HepG2 (cell line): ENCODE data around the gene STPG4. TPM values are rescaled to one million over a fixed set of nuclear protein-coding genes. Genes with fewer than 3 reads are reported as not detected.

Experiments used
- EP300 ChIP-seq, 3 experiments: sonication (generic) in 1 of 3; formaldehyde crosslinking in 1 of 3; IDR thresholded peaks; 2 replicates each; pipeline versions ENCODE4 v1.5.1 to v1.6.1; 2011 to 2020; ENCODE audit warnings: low read depth in 2 of 3, low read length in 2 of 3, borderline replicate concordance in 1 of 3, improper control_type of control experiment in 1 of 3, mild to moderate bottlenecking in 1 of 3, missing genetic modification reagents in 1 of 3, moderate library complexity in 1 of 3
- GATAD1 ChIP-seq: IDR thresholded peaks from 2 replicates; pipeline ENCODE4 v1.6.1; 2016; ENCODE audit warnings: missing genetic modification reagents, missing compliant biosample characterization
- HDAC1 ChIP-seq: sonication (generic); formaldehyde crosslinking; IDR thresholded peaks from 2 replicates; pipeline ENCODE4 v1.5.1; 2020; ENCODE audit warnings: mild to moderate bottlenecking, missing genetic modification reagents
- HDAC2 ChIP-seq: sonication (generic); formaldehyde crosslinking; IDR thresholded peaks from 2 replicates; pipeline ENCODE4 v1.4.0; 2020; ENCODE audit warnings: missing genetic modification reagents
- KDM4B ChIP-seq: sonication (generic); formaldehyde crosslinking; IDR thresholded peaks from 2 replicates; pipeline ENCODE4 v1.4.0; 2020; ENCODE audit warnings: missing genetic modification reagents
- KDM6A ChIP-seq: IDR thresholded peaks from 2 replicates; pipeline ENCODE4 v1.6.1; 2016; ENCODE audit warnings: low read depth
- MEIS2 ChIP-seq: sonication (generic); formaldehyde crosslinking; IDR thresholded peaks from 2 replicates; pipeline ENCODE4 v1.9.0; 2021; ENCODE audit warnings: mild to moderate bottlenecking, missing genetic modification reagents
- NFIC ChIP-seq: IDR thresholded peaks from 2 replicates; pipeline ENCODE4 v1.6.1; 2012; ENCODE audit warnings: mild to moderate bottlenecking, low read length, inconsistent platforms
- PHF5A ChIP-seq: IDR thresholded peaks from one replicate; pipeline ENCODE4 v1.6.1; 2018; ENCODE audit warnings: low read depth, missing genetic modification reagents; ENCODE audit not compliant: unreplicated experiment
- SMAD3 ChIP-seq: sonication (generic); formaldehyde crosslinking; IDR thresholded peaks from 2 replicates; pipeline ENCODE4 v1.4.0; 2020; ENCODE audit warnings: missing genetic modification reagents
- SNRNP70 ChIP-seq: fragments of 200-400 bp; formaldehyde crosslinking; IDR thresholded peaks from 2 replicates; pipeline ENCODE4 v1.6.1; 2017; ENCODE audit warnings: mild to moderate bottlenecking, low read depth, low read length, moderate library complexity
- ZMAT3 ChIP-seq: sonication (generic); formaldehyde crosslinking; conservative IDR thresholded peaks from 2 replicates; pipeline ENCODE4 v1.7.0; 2021; ENCODE audit warnings: missing genetic modification reagents
- ZNF407 ChIP-seq: sonication (generic); formaldehyde crosslinking; IDR thresholded peaks from one replicate; pipeline ENCODE4 v1.5.1; 2020; ENCODE audit warnings: mild to moderate bottlenecking, missing genetic modification reagents; ENCODE audit errors: not compliant biosample characterization
- ZNF709 ChIP-seq: sonication (generic); formaldehyde crosslinking; IDR thresholded peaks from 2 replicates; pipeline ENCODE4 v1.5.0; 2020; ENCODE audit warnings: mild to moderate bottlenecking, missing genetic modification reagents
- polyA plus RNA-seq, 8 experiments: library from polyadenylated mRNA; depleted of rRNA in 3 of 8; stranded (reverse) in 7 of 8; unstranded in 1 of 8; fragments of >200 nt; fragmentation: Illumina TruSeq in 4 of 8; extraction: Trizol in 4 of 8; gene quantifications; 2 replicates each; pipeline versions ENCODE4 v1.2.1 to v1.2.3, GENCODE V29; 2011 to 2016; ENCODE audit warnings: low read depth in 4 of 8, missing spikeins in 1 of 8, mixed read lengths in 1 of 8; ENCODE audit not compliant: insufficient read depth in 1 of 8
- total RNA-seq, 5 experiments: library from RNA; depleted of rRNA; stranded (reverse); fragments of >200 nt; fragmentation: Illumina TruSeq; extraction: Trizol; gene quantifications; 2 replicates each; pipeline ENCODE4 v1.2.3, GENCODE V29; 2016; ENCODE audit warnings: low read depth in 1 of 5
- TF ChIP-seq, protein P1 (sequence below): sonication (generic); formaldehyde crosslinking; IDR thresholded peaks from 2 replicates; pipeline ENCODE4 v1.5.0; 2020; ENCODE audit warnings: missing genetic modification reagents
- TF ChIP-seq, protein P2 (sequence below): sonication (generic); formaldehyde crosslinking; IDR thresholded peaks from 2 replicates; pipeline ENCODE4 v1.4.0; 2020; ENCODE audit warnings: missing genetic modification reagents
- TF ChIP-seq, protein P3 (sequence below), 2 experiments: fragments of 450-650 bp in 1 of 2; sonication (generic) in 1 of 2; formaldehyde crosslinking; IDR thresholded peaks; 2 replicates each; pipeline versions ENCODE4 v1.5.0 to v1.8.0; 2020 to 2022; ENCODE audit warnings: mild to moderate bottlenecking in 1 of 2, missing genetic modification reagents in 1 of 2

STPG4 gene
- total and polyA plus RNA-seq, 2 of the 13 experiments (the other 11 are each of a cell fraction or from before 2014, with no cell fraction given) = 0.11 to 0.15 TPM

DNA sequence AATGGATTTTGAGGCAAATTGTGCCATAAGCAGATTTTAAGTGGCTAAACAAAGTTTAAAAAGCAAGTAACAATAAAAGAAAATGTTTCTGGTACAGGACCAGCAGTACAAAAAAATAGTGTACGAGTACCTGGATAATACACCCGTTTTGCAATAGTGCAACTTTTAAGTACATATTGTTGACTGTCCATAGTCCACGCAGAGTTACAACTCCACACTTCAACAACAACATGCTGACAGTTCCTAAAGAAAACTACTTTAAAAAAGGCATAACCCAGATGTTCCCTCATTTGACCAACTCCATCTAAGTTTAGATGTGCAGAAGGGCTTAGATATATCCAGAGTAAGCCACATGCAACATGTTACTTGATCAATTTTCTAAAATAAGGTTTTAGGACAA, 5.1 kb upstream of the STPG4 start (continued):
- TF ChIP-seq KDM6A (peak; percentile 23; the same call in 1 of the 2 replicates), ZMAT3 (CRISPR knock-in tag) (0 out of 2 replicates have a peak, but pooled peaks have one; percentile 40), SNRNP70 (no peak), HDAC1 (CRISPR knock-in tag) (peak; percentile 60), SMAD3 (0 out of 2 replicates have a peak, but pooled peaks have one; percentile 28), GATAD1 (CRISPR knock-in tag) (0 out of 2 replicates have a peak, but pooled peaks have one; percentile 28), MEIS2 (CRISPR knock-in tag) (no peak), NFIC (peak; percentile 39; the same call in 1 of the 2 replicates), EP300 (IDR thresholded peaks at IDR 0.05; ENCODE audit: low read depth in 2 of 2, low read length in 2 of 2) (peak in 1 of 2 experiments; percentile 59; a peak in 2 of 4 replicates), EP300 (CRISPR knock-in tag; IDR thresholded peaks at IDR 0.05; ENCODE audit: borderline replicate concordance) (no peak), HDAC2 (CRISPR knock-in tag) (0 out of 2 replicates have a peak, but pooled peaks have one; percentile 50), ZNF709 (CRISPR knock-in tag) (no peak), ZNF407 (CRISPR knock-in tag) (no peak), PHF5A (CRISPR knock-in tag) (peak; percentile 39), KDM4B (no peak)
- TF ChIP-seq, protein P1, sequence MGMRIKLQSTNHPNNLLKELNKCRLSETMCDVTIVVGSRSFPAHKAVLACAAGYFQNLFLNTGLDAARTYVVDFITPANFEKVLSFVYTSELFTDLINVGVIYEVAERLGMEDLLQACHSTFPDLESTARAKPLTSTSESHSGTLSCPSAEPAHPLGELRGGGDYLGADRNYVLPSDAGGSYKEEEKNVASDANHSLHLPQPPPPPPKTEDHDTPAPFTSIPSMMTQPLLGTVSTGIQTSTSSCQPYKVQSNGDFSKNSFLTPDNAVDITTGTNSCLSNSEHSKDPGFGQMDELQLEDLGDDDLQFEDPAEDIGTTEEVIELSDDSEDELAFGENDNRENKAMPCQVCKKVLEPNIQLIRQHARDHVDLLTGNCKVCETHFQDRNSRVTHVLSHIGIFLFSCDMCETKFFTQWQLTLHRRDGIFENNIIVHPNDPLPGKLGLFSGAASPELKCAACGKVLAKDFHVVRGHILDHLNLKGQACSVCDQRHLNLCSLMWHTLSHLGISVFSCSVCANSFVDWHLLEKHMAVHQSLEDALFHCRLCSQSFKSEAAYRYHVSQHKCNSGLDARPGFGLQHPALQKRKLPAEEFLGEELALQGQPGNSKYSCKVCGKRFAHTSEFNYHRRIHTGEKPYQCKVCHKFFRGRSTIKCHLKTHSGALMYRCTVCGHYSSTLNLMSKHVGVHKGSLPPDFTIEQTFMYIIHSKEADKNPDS = peak; percentile 66; the same call in 1 of the 2 replicates
- TF ChIP-seq, protein P2, sequence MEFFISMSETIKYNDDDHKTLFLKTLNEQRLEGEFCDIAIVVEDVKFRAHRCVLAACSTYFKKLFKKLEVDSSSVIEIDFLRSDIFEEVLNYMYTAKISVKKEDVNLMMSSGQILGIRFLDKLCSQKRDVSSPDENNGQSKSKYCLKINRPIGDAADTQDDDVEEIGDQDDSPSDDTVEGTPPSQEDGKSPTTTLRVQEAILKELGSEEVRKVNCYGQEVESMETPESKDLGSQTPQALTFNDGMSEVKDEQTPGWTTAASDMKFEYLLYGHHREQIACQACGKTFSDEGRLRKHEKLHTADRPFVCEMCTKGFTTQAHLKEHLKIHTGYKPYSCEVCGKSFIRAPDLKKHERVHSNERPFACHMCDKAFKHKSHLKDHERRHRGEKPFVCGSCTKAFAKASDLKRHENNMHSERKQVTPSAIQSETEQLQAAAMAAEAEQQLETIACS (CRISPR knock-in tag) = no peak
- TF ChIP-seq, protein P3, sequence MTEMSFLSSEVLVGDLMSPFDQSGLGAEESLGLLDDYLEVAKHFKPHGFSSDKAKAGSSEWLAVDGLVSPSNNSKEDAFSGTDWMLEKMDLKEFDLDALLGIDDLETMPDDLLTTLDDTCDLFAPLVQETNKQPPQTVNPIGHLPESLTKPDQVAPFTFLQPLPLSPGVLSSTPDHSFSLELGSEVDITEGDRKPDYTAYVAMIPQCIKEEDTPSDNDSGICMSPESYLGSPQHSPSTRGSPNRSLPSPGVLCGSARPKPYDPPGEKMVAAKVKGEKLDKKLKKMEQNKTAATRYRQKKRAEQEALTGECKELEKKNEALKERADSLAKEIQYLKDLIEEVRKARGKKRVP (CRISPR knock-in tag; IDR thresholded peaks at IDR 0.05) = peak in 1 of 2 experiments; percentile 36; a peak in 1 of 4 replicates
